HL-60 (cell line): ENCODE data around the gene PGGHG.

Experiments used
- DNase-seq, 2 experiments: peaks; one replicate each; pipeline ENCODE4 v3.0.0-alpha.2; 2010 to 2020; ENCODE audit warnings: low read depth in 1 of 2, low spot score in 1 of 2
- H3K27ac ChIP-seq: fragments of 250-450 bp; sonication (Bioruptor Pico); replicated peaks from 2 replicates; pipeline ENCODE4 v1.5.1; 2020; ENCODE audit warnings: mild to moderate bottlenecking, moderate library complexity
- H3K27me3 ChIP-seq: fragments of 250-450 bp; sonication (Bioruptor Pico); 2 replicates; pipeline ENCODE4 v1.5.1; 2021; ENCODE audit warnings: mild to moderate bottlenecking, moderate library complexity; ENCODE audit not compliant: insufficient read depth, poor library complexity, severe bottlenecking
- H3K4me3 ChIP-seq: replicated peaks from 2 replicates; pipeline ENCODE4 v1.5.1; 2011; ENCODE audit warnings: mild to moderate bottlenecking, control low read depth, low read length; ENCODE audit not compliant: insufficient read depth
- CTCF ChIP-seq: IDR thresholded peaks from one replicate; pipeline ENCODE4 v1.5.1; 2011; ENCODE audit warnings: low read length, control low read depth, inconsistent platforms; ENCODE audit not compliant: insufficient read depth
- GABPA ChIP-seq: IDR thresholded peaks from 2 replicates; pipeline ENCODE4 v1.6.1; 2012; ENCODE audit warnings: low read depth
- POLR2AphosphoS5 ChIP-seq: IDR thresholded peaks from 2 replicates; pipeline ENCODE4 v1.6.1; 2012; ENCODE audit warnings: low read depth
- REST ChIP-seq: IDR thresholded peaks from 2 replicates; pipeline ENCODE4 v1.6.1; 2012; ENCODE audit warnings: low read depth; ENCODE audit not compliant: insufficient replicate concordance
- SPI1 ChIP-seq: IDR thresholded peaks from 2 replicates; pipeline ENCODE4 v1.6.1; 2012; ENCODE audit warnings: low read depth, mild to moderate bottlenecking, borderline replicate concordance

The PGGHG gene

GRCh38 chr11:251550-251949, 37.4 kb upstream of the PGGHG start:
- H3K4me3 ChIP-seq = no peak overlapping the region
- no peak for DNase-seq
- H3K27ac ChIP-seq = no peak overlapping the region
- TF ChIP-seq REST (no peak), SPI1 (no peak), GABPA (no peak), POLR2AphosphoS5 (no peak), CTCF (no peak)
- H3K27me3 ChIP-seq = no peaks in the 10 kb centered on the region

GRCh38 chr11:252666-253065, 36.3 kb upstream of the PGGHG start:
- no peak for TF ChIP-seq POLR2AphosphoS5
- TF ChIP-seq GABPA = no peak
- no peak for TF ChIP-seq REST
- TF ChIP-seq CTCF = no peak
- no peak for TF ChIP-seq SPI1
- Histone ChIP-seq H3K4me3 (no peak overlapping the region), H3K27me3 (no peaks in the 10 kb centered on the region), H3K27ac (no peak overlapping the region)
- DNase-seq = no peak

GRCh38 chr11:253160-253885, 35.6 kb upstream of the PGGHG start:
- no peaks in the 10 kb centered on the region for H3K27me3 ChIP-seq
- TF ChIP-seq SPI1 = no peak
- TF ChIP-seq GABPA = no peak
- TF ChIP-seq REST = no peak
- TF ChIP-seq POLR2AphosphoS5 = no peak; the same call in 1 of the 2 replicates
- no peak for TF ChIP-seq CTCF
- H3K4me3 ChIP-seq = no peak overlapping the region
- H3K27ac ChIP-seq = no peak overlapping the region
- no peak for DNase-seq
